PC-9 (cell line): ENCODE measurements around the gene SMARCA2. TPM values are rescaled to one million over a fixed set of nuclear protein-coding genes. Genes with fewer than 3 reads are reported as not detected.

Source experiments
- BruUV-seq: library from RNA; stranded (reverse); fragments of 400-500 nt; replicated peaks from 2 replicates; lab custom pipeline; 2021; lab: Mats Ljungman, UMichigan
- CTCF ChIA-PET: fragments of 300-600 bp; sonication (Branson Sonifier 250); formaldehyde crosslinking; loops from one replicate; lab custom pipeline; 2022; ENCODE audit warnings: antibody characterized with exemption; lab: Charles Lee
- POLR2A ChIA-PET: fragments of 300-600 bp; sonication (Branson Sonifier 250); formaldehyde crosslinking; loops from one replicate; lab custom pipeline; 2022; ENCODE audit warnings: antibody characterized with exemption; ENCODE audit not compliant: unreplicated experiment; lab: Charles Lee
- DNase-seq, 2 experiments: peaks; one replicate each; pipeline versions ENCODE4 v3.0.0 to v3.0.0-alpha.2; 2015 to 2022; ENCODE audit warnings: mixed read lengths in 1 of 2
- H2AFZ ChIP-seq: fragments of 200-600 bp; sonication (generic); 2 replicates; pipeline ENCODE4 v1.8.1; 2017; ENCODE audit warnings: antibody characterized with exemption
- H3F3A ChIP-seq: fragments of 200-600 bp; sonication (generic); 2 replicates; pipeline ENCODE4 v1.8.1; 2017; ENCODE audit warnings: antibody characterized with exemption, mild to moderate bottlenecking, low read depth; ENCODE audit not compliant: insufficient read depth
- H3K27ac ChIP-seq: fragments of 200-600 bp; sonication (generic); 2 replicates; pipeline ENCODE4 v1.6.1; 2016; ENCODE audit warnings: mixed run types
- H3K27me3 ChIP-seq: fragments of 200-600 bp; sonication (generic); 2 replicates; pipeline ENCODE4 v1.6.1; 2016; ENCODE audit warnings: low read depth, mixed run types; ENCODE audit not compliant: insufficient read depth
- H3K36me3 ChIP-seq: fragments of 200-600 bp; sonication (generic); 2 replicates; pipeline ENCODE4 v1.6.1; 2016; ENCODE audit warnings: low read depth, mixed run types
- H3K4me1 ChIP-seq: fragments of 200-600 bp; sonication (generic); replicated peaks from 2 replicates; pipeline ENCODE4 v1.6.1; 2016; ENCODE audit warnings: mixed run types; ENCODE audit not compliant: insufficient read depth
- H3K4me2 ChIP-seq: fragments of 200-600 bp; sonication (generic); 2 replicates; pipeline ENCODE4 v1.6.1; 2017; ENCODE audit warnings: mixed run types
- H3K4me3 ChIP-seq: fragments of 200-600 bp; sonication (generic); 2 replicates; pipeline ENCODE4 v1.6.1; 2016; ENCODE audit warnings: mixed run types
- H3K79me2 ChIP-seq: fragments of 200-600 bp; sonication (generic); 2 replicates; pipeline ENCODE4 v1.6.1; 2017; ENCODE audit warnings: low read depth, mixed run types
- H3K9me2 ChIP-seq: fragments of 200-600 bp; sonication (generic); 2 replicates; pipeline ENCODE4 v1.8.1; 2017; ENCODE audit warnings: mild to moderate bottlenecking; ENCODE audit not compliant: insufficient read depth
- H3K9me3 ChIP-seq: fragments of 200-600 bp; sonication (generic); 2 replicates; pipeline ENCODE4 v1.8.1; 2016; ENCODE audit warnings: low read depth; ENCODE audit not compliant: insufficient read depth
- H4K20me1 ChIP-seq: fragments of 200-600 bp; sonication (generic); 2 replicates; pipeline ENCODE4 v1.8.1; 2017; ENCODE audit not compliant: insufficient read depth
- EZH2 ChIP-seq: fragments of 200-600 bp; sonication (generic); IDR thresholded peaks from 2 replicates; pipeline ENCODE4 v1.8.0; 2017; ENCODE audit warnings: antibody characterized with exemption, low read depth
- intact Hi-C: fragments of 100-400 bp; cut with micrococcal nuclease; formaldehyde crosslinking; loops from one replicate; pipeline ENCODE4 v1.10.0; 2022; ENCODE audit not compliant: unreplicated experiment
- total RNA-seq: library from RNA; stranded (reverse); gene quantifications from 2 replicates; pipeline ENCODE4 v1.2.3, GENCODE V29; 2021
- TF ChIP-seq, protein P1 (sequence below): fragments of 200-600 bp; sonication (generic); conservative IDR thresholded peaks from 2 replicates; pipeline ENCODE4 v1.6.1; 2017; ENCODE audit warnings: mixed run types, antibody characterized with exemption, mild to moderate bottlenecking, moderate library complexity

The SMARCA2 gene
- total RNA-seq, 1 experiment from 2014 or later = 29.3 TPM

- H3F3A ChIP-seq = no peaks in the 10 kb centered on the region
- no TSS peak for BruUV-seq
- H3K79me2 ChIP-seq = no peaks in the 10 kb centered on the region
- no peak for TF ChIP-seq EZH2
- TF ChIP-seq, protein P1, sequence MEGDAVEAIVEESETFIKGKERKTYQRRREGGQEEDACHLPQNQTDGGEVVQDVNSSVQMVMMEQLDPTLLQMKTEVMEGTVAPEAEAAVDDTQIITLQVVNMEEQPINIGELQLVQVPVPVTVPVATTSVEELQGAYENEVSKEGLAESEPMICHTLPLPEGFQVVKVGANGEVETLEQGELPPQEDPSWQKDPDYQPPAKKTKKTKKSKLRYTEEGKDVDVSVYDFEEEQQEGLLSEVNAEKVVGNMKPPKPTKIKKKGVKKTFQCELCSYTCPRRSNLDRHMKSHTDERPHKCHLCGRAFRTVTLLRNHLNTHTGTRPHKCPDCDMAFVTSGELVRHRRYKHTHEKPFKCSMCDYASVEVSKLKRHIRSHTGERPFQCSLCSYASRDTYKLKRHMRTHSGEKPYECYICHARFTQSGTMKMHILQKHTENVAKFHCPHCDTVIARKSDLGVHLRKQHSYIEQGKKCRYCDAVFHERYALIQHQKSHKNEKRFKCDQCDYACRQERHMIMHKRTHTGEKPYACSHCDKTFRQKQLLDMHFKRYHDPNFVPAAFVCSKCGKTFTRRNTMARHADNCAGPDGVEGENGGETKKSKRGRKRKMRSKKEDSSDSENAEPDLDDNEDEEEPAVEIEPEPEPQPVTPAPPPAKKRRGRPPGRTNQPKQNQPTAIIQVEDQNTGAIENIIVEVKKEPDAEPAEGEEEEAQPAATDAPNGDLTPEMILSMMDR = no peak
- no peaks in the 10 kb centered on the region for H3K36me3 ChIP-seq
- no peak overlapping the region for H2AFZ ChIP-seq
- H3K27ac ChIP-seq = no peak overlapping the region
- ChIA-PET CTCF (no interaction called here), POLR2A (interaction anchor here (0.6 kb wide), 1 partner anchor 683 kb away, joined by 72 read pairs; the partner anchor contains the start of gene PUM3)
- H3K27me3 ChIP-seq = no peaks in the 10 kb centered on the region
- H3K4me3 ChIP-seq = no peak overlapping the region
- DNase-seq = no peak
- H4K20me1 ChIP-seq = no peaks in the 10 kb centered on the region
- H3K9me2 ChIP-seq = no peaks in the 10 kb centered on the region
- intact Hi-C loops = no loop called here
- no peaks in the 10 kb centered on the region for H3K9me3 ChIP-seq
- peaks cover 7% of the 10 kb centered on the region; the same call in 1 of the 2 replicates for H3K4me1 ChIP-seq
- no peak overlapping the region for H3K4me2 ChIP-seq
Observed at GRCh38 chr9:2161661-2162060, 146.5 kb downstream of the SMARCA2 start.

GRCh38 chr9:2163231-2163885, 148.2 kb downstream of the SMARCA2 start:
- H3K27me3 ChIP-seq = no peaks in the 10 kb centered on the region
- no peaks in the 10 kb centered on the region for H3K36me3 ChIP-seq
- no peaks in the 10 kb centered on the region for H4K20me1 ChIP-seq
- no peak overlapping the region for H3K27ac ChIP-seq
- POLR2A ChIA-PET = no interaction called here
- H3K79me2 ChIP-seq = no peaks in the 10 kb centered on the region
- intact Hi-C loops = no loop called here
- H3K4me2 ChIP-seq = no peak overlapping the region
- H2AFZ ChIP-seq = no peak overlapping the region
- H3K9me2 ChIP-seq = no peaks in the 10 kb centered on the region
- no peak for DNase-seq
- no peak overlapping the region for H3K4me3 ChIP-seq
- no peaks in the 10 kb centered on the region for H3K9me3 ChIP-seq
- CTCF ChIA-PET = interaction anchor here (0.7 kb wide), 1 partner anchor 94 kb away, joined by 4 read pairs; no protein-coding TSS in a partner anchor
- TF ChIP-seq, protein P1 = no peak
- no TSS peak for BruUV-seq
- H3K4me1 ChIP-seq = no peaks in the 10 kb centered on the region
- H3F3A ChIP-seq = no peaks in the 10 kb centered on the region

DNA sequence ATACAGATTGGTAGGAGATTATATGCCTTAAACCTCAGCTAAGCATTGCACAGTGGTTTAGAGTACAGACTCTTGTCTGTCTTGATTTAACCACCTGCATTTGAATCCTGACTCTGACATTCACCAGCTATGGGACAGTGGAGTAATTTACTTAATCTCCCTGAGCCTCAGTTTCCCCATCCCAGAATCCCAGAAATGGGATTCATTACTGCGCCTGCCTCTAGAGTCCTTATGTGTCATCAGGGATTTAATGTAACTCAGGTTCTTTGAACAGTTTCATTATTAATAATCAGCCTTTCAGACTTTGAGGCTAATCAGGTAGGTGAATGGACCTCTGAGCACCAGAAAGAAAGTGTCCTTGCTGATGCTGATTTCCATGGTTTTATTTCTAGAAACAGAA, 149.1 kb downstream of the SMARCA2 start:
- Histone ChIP-seq H3K36me3 (no peaks in the 10 kb centered on the region), H3K9me2 (no peaks in the 10 kb centered on the region), H3K27ac (no peak overlapping the region), H3K4me3 (no peak overlapping the region), H3K4me1 (no peaks in the 10 kb centered on the region), H3K27me3 (no peaks in the 10 kb centered on the region), H3K4me2 (no peak overlapping the region), H3K9me3 (no peaks in the 10 kb centered on the region), H3K79me2 (no peaks in the 10 kb centered on the region), H4K20me1 (no peaks in the 10 kb centered on the region), H3F3A (no peaks in the 10 kb centered on the region), H2AFZ (no peak overlapping the region)
- CTCF ChIA-PET = no interaction called here
- POLR2A ChIA-PET = no interaction called here
- intact Hi-C loops = no loop called here
- DNase-seq = no peak
- TF ChIP-seq, protein P1 = no peak
- TF ChIP-seq EZH2 = no peak
- no TSS peak for BruUV-seq
